Stimulated activated CD4-positive, alpha-beta T cell treated with anti-CD3 and anti-CD28 coated beads, Interleukin-4, amount 100 ng/mL, for 4 hours (primary cell): ENCODE measurements around the gene TAF6.

Experiments
- DNase-seq, 2 experiments: peaks; one replicate each; pipeline ENCODE4 v3.0.0-alpha.2; 2020

The TAF6 gene

DNA sequence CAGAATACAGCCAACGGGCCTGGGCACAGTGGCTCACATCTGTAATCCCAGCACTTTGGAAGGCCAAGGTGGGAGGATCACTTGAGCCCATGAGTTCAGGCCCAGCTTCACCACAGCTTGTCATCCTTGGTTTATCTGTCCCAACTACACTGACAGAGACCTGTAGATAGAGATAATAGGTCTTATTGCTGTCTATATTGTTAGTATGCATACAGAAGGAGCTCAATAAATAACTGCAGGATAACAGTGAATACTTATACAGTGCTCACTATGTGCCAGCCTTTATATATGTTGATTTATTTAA, 1.5 kb upstream of the TAF6 start:
- DNase-seq, result no peak

DNA sequence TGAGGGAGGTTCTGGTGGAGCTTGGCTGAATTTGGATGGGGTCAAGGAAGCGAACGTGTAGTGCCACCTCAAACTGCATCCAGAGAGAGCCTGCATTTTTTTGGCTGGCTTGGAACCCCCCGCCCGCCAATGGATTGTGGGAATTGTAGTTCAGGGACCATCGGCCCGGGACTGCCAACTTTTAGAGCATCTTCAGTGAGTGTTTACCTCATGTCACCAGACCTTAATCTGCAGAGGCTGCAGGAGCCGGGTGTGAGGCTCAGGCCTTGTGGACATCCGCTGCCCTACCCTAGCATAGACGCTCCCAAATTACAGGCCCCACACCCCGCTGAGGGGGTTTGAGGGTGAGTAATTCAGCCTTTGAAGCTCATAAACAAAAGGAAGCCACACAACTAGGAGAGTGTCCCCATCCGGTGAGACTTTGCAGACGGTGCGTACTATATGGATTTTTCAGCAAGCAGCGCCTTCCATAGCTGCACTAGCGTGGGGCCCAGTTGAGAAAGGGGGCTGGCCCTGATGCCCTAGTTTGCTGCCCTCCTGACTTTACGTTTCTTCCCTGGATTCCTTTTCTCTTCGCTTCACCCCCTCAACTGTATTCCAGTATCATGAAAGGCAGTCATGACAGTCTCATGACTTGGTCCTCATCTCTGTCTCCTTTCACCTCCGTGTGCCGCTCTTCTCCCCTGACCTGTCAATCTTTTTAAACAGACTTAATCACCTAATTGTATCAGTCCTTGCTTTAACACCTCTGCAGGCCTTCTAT, 993 bp upstream of the TAF6 start:
- DNase-seq, result peak; percentile 54 to 55

DNA sequence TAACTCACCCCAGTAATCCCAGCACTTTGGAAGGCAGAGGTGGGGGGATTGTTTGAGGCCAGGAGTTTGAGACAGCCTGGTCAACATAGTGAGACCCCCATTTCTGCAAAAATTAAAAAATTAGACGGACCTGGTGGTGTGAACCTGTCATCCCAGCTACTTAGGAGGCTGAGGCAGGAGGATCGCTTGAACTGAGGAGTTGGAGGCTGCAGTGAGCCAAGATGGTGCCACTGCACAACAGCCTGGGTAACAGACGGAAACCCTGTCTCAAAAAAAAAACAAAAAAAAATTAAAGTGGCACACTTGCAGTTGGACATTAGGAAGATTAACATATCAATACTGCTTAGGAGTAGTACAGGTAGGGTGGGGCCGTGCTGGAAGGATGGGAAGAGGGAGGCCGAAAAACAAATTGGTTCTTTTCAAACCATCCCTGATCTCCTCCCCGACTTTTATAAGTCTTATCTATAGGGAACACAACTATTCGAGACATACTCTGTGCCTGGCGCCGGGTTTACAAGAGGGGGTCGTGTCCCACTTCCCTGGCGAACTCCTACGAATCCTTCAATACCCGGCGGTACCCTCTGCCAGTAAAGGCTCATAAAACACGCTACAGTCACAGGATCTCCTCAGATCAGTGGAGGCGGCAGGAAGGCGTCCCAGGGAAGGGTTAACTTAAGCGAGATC, 628 bp downstream of the TAF6 start:
- DNase-seq, result no peak

DNA sequence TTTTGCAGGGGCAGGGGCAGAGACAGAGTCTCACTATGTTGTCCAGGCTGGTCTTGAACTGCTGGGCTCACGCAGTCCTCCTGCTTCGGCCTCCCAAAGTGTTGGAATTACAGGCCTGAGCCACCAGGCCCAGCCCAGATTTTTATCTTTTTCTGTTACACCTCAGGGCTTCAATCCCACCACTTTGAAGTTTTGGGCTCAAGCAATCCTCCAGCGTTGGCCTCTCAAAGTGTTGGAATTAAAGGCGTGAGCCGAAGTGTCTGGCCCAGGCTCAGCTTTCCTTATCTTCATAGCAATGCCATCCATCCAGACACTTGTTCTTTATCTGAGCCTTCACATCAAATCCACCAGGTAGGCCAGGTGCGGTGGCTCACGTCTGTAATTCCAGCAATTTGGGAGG, 4.1 kb downstream of the TAF6 start:
- DNase-seq, result no peak

DNA sequence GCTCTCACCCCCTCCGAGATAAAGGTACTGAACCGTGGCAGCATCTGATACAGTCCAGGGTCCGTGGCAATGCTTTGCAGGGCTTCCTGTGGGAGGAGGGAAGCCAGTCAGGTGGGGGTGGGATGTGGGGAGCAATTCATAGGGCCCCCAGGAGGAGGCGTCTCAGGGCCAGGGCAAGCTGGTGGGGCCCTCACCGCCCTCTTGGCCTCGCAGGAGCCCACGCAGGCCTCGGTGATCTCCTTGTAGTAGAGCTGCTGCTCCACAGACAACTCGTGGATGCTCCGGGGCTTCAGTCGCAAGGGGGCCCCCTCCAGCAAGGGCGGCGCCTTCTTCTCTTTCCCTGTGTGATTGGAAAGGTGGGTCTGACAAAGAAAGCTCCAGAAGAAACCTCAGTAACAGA, 7.2 kb downstream of the TAF6 start:
- DNase-seq, result no peak

DNA sequence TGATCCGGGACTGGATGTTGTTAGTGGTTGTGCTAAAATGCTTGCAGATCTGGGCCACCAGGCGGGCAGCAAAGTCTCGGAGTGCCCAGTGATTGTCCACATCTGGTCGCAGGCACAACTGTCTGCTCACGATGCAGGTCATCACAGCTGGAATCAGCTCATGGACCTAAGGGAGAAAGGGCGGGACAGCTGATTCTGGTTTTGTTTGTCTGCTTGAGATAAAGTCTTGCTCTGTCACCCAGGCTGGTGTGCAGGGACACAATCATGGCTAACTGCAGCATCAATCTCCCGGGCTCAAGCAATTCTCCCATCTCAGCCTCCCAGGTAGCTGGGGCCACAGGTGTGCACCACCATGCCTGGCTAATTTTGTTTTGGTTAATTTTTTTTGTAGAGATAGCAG, 8.0 kb downstream of the TAF6 start:
- DNase-seq, result no peak

DNA sequence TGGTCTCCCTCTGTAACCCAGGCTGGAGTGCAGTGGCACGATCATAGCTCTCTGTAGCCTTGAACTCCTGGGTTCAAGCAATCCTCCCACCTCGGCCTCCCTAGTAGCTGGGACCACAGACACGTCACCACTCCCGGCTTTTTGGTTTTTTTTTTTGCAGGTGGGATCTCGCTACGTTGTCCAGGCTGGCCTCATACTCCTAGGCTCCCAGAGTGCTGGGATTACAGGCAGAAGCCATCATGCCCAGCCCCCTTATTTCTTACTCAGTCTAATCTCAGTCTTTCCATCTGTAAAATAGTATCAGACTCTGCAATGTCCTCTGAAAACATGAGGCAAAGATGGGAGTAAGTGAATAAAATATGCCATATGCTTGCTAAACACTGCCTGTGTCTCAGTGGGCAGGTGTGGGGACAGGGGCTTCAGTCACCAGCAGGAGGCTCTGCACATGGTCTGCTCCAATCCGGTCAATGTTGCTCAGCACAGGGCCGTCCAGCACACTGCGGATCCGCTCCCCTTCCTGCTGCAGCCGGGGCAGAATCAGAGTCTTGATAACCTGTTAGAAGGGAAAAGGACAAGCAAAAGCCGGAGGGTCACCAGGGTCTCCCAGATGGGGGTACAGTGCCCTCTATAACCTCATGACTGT, 9.5 kb downstream of the TAF6 start:
- DNase-seq, result no peak

DNA sequence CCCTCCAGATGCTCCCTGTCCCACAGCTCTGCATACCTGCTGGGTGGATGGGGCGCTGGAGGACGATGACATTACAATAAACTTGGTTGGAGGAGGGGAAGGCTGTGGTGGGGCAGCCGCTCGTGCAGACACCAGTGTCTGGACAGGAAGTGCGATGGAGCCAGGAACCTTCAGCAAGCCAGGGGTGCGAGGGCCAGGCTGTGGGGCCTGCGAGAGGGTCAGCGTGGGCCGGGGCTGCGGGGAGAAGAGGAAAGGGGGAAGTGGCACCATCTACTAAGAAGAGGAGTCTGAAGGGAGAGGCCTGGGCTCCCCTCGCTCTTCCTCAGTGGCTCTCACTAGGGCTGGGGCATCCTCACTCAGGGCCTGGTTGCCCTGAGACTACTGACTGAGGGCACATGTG, 11.3 kb downstream of the TAF6 start:
- no peak for DNase-seq

DNA sequence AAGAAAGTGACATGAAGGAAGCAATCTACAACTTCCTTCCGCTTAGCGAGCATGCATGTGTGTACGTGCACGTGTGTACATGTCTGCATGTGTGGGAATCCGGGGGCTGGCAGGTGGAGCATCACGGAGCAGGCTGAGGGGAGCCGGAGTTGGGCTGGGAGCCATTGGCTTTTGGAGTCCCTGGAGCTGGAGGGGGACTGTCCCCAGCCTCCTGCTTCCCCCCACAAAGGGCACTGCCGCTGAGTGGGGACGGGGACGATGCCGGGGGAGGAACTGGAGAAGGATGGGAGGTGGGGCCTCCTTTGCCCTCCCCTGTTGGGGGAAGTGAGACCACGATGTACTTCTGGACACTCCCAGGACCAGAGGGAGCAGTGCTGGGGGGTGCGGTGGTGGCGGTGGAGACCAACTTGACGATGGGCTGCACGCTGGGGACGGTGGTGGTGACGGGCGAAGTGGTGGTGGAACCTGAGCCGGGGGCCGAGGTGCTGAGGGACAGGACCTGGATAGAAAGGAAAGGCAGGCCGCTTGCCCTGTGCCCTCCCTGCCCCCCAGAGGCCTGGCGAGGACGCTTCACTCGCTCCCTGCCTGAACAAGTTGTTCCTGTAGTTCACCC, 11.9 kb downstream of the TAF6 start:
- no peak for DNase-seq

DNA sequence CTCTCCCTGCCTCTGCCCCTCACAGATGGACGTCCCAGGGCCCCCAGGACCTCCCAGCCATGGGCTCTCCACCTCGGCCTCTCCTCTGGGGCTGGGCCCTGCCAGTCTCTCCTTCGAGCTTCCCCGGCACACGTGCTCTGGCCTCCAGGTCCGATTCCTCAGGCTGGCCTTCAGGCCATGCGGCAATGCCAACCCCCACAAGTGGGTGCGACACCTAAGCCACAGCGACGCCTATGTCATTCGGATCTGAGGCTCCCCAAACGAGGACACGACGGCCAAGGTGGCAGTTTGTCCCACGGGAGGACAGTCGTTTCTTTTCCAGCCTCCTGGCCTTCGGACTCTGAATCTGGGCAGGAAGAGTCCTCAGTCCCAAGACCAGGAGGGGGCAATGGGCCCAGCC, 12.5 kb downstream of the TAF6 start:
- no peak for DNase-seq

DNA sequence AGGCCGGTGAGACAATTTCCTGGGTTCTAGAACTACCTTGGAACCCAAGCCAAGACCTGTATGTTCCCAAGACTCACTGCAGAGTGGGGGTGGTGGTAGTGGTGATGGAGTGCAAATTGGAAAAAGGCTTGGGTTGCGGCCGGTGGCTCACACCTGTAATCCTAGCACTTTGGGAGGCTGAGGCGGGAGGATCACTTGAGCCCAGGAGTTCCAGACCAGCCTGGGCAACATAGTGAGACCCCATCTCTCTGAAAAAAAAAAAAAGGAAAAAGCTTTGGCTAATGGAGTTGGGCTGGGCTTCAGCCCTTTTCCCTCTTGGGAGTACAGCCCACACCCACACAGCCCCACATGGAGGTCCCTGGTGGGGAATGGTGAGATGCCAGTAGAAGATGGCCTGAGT, 13.6 kb downstream of the TAF6 start:
- no peak for DNase-seq

DNA sequence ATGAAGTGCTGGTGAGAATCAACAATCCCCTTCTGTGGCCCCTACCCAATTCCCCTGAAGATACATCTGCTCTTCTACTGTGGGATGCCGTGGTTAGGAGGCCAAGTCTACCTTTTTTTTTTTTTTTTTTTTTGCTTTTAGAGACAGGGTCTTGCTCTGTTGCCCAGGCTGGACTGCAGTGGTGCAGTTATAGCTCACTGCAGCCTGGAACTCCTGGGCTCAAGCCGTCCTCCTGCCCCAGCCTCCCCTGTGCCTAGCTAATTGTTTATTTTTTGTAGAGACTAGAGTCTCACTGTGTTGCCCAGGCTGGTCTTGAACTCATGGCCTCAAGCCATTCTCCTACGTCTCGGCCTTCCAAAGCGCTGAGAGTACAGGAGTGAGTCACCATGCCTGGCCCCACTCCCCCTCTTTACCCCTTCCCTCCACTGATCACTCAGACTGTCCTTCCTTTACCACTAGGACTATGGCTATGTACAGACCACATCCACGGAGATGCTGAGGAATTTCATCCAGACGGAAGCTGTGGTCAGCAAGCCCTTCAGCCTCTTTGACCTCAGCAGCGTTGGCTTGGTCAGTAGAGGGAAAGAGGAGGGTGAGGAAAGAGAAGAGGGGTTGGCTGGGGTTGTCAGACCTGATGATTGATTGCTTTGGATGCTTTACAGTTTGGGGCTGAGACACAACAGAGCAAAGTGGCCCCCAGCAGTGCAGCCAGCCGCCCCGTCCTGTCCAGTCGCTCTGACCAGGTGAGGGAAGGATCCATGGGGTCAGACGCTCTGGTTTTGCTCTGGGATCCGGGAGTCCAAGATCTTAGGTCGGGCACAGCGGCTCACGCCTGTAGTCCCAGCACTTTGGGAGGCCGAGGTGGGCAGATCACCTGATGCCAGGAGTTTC, 16.0 kb downstream of the TAF6 start:
- DNase-seq, result no peak

DNA sequence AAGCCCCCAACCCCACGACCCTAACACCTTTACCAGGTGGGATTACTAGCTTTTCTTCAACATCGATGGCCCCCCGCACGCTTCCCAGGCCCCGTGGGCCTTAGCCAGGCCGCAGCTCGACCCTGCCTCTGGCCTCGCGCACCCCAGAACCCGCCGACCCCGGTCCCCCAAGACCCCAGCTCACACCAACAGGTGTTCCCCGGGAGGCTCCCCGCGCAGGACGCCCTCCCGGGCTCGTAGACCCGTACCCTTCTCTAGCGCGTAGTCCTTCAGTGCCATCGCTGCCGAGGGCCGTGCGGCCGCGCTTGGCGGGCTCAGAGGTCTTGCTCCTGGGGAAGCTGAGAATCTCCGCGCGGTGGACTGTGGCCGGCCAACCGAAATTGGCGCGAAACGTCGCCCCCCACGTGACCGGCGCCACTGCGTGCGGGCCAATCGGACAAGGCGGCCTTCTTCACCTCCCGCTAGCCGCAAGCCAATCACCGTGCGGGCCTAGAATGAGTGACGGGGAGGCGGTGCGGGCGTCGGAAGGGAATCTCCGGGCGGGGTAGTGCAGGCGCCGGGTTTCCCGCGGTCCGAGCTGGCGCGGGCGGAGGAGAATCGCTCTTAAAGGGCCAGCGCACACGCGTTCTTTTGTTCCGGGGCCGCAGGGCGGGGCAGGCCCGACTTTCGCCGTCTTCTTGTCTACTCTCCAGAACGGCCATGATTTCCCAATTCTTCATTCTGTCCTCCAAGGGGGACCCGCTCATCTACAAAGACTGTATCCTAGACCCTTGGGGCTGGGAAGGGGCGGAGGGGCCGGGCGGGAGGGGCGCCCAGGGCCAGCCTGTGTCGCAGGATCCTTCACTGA, 17.9 kb downstream of the TAF6 start, which contains the start of the genes AP4M1 and MCM7:
Gene AP4M1 (plus strand): TSS at position 628 of the 847 bp plus-strand sequence. CDS start 72 bp downstream, at position 700.
Gene MCM7 (minus strand): TSS at position 382 of the 847 bp plus-strand sequence. CDS start 103 bp downstream, at position 279.
- DNase-seq, result peak; percentile 94

DNA sequence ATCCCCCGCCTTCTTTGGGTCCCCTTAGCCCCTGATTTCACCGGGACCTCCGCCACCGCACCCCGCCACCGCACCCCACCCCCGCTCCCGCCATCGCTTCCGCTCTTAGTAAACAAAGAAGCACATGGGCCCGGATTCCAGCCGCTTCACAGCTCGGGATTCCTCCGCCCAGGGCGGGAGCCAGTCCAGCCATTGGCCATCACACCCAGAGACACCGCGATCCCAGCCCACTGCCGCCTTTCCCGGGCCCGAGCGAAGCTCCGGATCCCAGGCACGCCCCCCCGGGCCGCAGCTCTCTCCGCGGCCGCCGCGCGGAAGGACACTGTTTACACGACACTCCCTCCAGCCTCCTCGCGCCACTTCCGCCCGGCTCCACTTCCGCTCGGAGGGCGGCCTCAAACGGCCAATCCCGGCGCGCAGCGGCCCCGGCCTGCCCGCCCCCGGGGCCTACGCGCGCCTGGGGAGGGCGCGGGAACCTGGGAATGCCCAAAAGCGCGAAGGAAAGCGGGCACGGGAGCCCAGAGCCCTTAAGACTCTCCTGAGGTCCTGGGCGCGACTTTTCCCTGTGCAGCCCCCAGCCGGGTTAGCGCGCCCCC, 18.6 kb downstream of the TAF6 start:
- DNase-seq, result peak; percentile 82 to 83

DNA sequence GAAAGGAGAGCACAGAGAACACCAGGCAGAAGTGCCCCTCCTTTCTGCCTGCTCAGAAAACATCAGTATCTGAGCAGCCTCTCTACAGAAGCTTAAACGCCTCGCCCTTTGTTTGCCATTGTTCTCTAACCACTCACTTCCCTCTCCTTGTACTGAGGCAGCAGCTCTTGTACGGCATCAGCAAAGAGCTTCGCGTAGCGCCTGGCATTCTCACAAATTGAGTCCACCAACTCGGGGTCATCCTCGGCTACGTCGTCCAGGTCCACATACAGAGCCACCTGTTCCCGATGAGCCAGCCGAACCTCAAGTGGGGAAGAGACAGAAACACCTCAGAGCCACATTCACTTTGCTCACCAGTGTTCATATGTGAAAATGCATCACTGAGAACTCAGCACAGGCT, 19.7 kb downstream of the TAF6 start:
- no peak for DNase-seq

DNA sequence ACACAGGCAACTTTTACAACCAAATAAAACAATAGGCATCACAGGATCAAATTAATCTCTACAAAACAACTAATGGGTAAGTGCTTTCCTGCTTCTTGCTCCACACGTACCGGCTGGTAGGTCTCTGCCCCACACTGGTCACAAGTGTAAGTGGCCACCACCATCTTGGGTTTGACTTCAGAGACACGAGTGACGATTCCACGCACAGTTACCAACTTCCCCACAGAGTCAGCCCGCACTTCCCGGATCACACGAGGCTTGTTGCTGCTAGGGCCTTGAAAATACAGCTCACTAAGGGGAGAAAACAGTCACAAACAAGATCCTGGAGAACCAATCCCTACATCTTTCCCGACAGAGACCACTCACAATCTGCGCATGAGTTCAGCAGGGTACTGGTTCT, 20.2 kb downstream of the TAF6 start:
- DNase-seq, result no peak

DNA sequence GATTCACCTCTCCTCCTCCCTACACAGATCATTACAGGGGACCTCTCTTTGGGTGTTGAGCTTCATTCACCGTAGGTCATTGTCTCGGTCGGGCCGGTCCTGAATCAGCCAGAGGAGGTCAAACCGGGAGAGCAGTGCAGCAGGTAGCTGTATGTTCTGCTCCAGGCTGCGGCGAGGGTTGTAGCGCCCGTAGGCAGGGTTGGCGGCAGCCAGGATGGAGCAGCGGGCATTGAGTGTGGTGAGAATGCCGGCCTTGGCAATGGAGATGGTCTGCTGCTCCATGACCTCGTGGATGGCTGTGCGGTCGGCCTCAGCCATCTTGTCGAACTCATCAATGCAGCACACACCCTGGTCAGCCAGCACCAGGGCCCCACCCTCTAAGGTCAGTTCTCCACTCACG, 23.5 kb downstream of the TAF6 start:
- DNase-seq, result no peak

DNA sequence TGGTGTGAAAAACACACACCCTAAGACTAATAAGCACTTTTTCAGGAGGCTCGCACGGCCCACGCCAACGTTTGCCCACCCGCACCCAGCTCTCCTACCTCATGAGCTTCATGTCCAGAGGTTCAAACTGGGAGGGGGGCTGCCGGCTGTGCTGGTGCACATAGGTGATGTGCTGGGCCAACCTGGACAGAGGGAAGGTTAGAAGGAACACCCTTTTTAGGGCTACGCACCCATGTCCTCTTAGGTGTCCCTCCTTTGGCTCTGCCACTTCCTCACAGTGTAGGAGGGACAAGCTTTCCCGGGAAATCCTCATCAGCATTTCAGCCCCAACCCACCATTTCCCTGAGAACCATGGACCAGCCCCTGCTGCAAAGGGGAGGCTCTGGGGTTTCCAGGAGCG, 23.9 kb downstream of the TAF6 start:
- DNase-seq, result no peak

DNA sequence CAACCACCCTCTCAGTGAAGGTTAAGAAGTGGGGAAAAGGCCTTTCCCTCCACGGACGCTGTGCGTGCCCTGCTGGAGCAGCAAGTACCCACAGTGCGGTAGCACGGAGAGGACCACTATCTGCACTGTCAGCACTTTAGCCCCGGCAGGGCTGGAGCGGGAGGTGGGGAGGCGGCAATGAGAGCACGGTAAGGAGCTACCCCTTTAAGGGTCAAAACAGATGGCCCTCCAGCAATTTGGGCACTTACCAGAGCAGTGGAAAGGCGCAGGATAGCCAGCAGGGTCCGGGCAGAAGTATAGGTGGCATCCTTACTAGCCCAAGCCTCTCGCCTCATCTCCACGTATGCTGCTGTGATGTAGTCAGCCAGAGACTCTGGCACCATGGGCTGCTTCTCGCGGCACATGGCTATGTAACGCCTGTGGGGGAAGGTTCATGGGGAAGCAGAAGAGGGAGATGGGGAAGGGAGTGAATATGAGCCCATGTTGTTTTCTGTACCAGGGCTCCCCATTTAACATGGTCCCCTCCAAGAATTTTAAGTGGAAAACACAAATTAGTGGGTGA, 25.2 kb downstream of the TAF6 start:
- no peak for DNase-seq

DNA sequence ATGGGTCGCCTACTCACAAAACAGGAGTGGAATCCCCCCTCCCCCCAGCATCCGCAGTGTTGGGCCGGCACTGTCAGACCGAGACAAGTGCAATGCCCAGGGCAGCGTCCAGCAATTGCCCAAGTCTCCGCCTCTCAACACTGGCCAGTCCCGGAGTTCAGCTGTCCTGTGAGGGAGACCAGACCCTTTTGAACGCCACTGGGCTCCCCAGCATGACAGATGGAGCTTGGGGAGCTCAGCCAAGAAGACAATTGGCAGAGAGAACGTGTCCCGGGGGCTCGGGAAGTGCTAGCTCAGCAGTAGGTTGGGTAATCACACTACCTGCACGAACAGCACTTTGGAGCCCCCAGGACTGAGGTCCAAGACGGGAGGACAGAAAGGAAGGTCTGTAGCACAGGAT, 25.7 kb downstream of the TAF6 start:
- DNase-seq, result no peak

DNA sequence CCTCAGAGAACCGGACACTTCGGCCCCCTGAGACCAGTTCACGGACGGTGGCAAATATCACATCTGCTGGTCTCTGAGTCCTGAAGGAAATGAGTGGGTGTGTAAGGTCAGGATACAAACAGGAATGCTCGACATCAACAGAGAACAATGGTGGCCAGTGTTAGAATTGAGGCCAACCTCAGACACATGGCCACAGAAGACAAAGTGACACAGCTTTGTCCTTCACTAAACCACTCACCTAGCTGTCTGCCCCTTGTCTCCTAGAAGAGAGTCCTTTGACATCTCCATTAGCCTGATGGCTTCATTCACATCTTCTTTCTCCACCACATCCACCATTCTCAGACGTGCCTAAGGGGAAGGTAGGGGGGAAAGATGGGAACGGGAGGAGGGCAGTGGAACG, 26.1 kb downstream of the TAF6 start:
- no peak for DNase-seq
